Urothelium cell line (cell line): Measurements from ENCODE around the gene MID1.

ENCODE experiments used
- DNase-seq: peaks from one replicate; pipeline ENCODE4 v3.0.0; 2011; ENCODE audit warnings: low spot score, mixed read lengths
- FAIRE-seq: peaks from 2 replicates; lab custom pipeline; 2011; peaks lifted over from hg19 to GRCh38; lab: Jason Lieb, UNC

MID1 gene

GRCh38 chrX:10395643-10396042 is 224.7 kb downstream of the MID1 start:
- DNase-seq (no peak), FAIRE-seq (no peak)
